Measurements from ENCODE around the gene BEGAIN.

Gene BEGAIN

DNA sequence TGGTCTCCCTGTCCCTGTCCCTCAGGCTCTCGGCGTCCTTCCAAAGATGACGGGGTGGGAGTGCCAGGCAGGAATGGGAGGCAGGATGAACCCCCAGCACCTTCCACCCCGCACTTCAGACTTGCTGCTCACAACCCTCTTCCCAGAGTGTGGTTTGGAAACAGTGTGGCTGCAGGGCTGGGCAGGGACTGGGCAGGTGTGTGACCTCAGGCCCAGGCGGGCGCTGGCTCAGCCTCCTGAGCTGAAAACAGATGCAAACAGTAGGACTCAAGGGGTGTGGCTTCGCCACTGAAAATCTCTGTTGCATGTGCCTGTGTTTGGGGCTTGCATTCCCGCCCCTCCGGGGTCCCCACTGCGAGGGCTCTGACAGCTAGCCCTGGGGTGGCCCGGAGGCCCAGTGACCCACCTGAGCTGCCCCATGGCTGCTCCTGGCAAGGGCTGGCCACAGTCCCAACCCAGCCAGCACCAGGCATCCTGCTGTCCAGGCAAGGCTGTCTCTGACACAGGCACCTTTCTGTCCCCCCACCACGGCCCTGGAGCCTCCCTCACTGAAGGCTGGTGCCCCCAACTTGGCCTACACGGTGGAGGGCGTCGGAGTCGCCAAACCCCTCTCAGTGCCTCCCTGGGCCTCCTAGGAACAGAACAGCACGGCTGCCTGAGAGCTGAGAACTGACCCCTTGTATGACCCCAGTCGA lies 46.1 kb downstream of the BEGAIN start:
- no peaks in the 10 kb centered on the region for H3K36me3 ChIP-seq (ENCODE audit: insufficient read depth, low read depth, low read length)
- H3K9ac ChIP-seq (ENCODE audit: low read depth, low read length): no peak overlapping the region
- peaks cover 5% of the 10 kb centered on the region; the same call in 1 of the 2 replicates for H3K27me3 ChIP-seq (ENCODE audit: insufficient read depth, low read length)
- H3K4me1 ChIP-seq (ENCODE audit: insufficient read depth, low read length): peaks cover 10% of the 10 kb centered on the region; the same call in 1 of the 2 replicates
- H3K27ac ChIP-seq (ENCODE audit: low read length): no peak overlapping the region
- H3K9me3 ChIP-seq (ENCODE audit: insufficient read depth, low read depth, low read length): no peaks in the 10 kb centered on the region
- no peak overlapping the region for H3K4me3 ChIP-seq (ENCODE audit: low read length)

DNA sequence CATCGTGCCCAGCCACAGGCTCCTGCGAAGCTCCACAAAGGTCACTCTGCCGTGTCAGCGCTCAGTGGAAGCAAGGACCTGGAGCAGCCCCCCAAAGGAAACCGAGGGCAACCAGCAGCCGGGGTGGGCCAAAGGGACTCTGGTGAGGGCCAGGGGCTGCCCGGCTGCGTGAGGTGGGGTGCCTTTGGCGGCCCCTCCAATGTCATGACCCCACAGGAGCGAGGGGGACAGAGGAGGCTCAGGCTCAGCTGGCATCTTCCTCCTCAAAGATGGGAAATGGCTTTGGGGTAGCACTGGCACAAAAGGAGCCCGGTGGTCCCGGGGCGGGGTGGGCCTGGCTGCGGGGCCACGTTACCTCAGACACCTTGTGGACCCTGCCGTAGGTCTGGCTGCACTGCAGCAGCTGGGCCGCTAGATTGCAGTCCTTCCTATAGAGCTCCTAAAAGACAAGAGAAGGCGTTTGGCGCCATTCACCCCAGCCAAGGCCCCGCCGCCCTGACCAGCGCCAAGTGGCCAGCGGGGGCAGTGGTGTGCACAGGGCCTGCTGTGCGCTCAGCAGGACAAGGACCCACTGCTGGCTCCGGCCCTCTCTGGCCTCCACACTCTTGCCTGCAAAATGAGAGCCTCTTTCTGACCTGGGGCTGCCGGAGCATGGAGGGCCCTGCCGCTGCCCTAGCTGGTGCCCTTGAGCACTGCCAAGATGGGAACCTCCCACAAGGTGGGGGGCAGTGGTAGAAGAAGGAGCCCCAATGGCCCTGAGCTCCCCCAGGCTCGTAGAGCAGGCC lies 46.9 kb downstream of the BEGAIN start:
- peaks cover 3% of the 10 kb centered on the region; the same call in 1 of the 2 replicates for H3K4me1 ChIP-seq (ENCODE audit: insufficient read depth, low read length)
- no peaks in the 10 kb centered on the region for H3K27me3 ChIP-seq (ENCODE audit: insufficient read depth, low read length)
- H3K4me3 ChIP-seq (ENCODE audit: low read length): no peak overlapping the region
- no peaks in the 10 kb centered on the region for H3K36me3 ChIP-seq (ENCODE audit: insufficient read depth, low read depth, low read length)
- no peak overlapping the region for H3K27ac ChIP-seq (ENCODE audit: low read length)
- H3K9ac ChIP-seq (ENCODE audit: low read depth, low read length): no peak overlapping the region
- H3K9me3 ChIP-seq (ENCODE audit: insufficient read depth, low read depth, low read length): no peaks in the 10 kb centered on the region

DNA sequence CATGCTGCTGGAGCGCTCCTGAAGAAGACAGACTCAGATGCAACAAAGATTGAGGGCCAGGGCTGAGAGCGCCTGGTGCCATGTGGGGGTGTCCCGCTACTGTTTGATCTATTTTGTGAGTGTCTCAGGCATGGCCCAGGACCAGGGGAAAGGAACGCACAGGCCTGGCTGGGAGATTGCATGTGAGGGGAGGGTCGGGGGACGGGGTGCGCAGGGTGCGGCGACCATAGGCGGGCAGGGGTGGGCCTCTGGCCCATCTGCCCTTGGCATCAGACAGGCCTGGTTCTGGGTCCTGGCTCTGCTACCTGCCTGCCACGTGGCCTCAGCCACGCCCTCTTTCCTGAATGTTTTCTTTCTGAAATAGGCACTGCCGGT lies 47.5 kb downstream of the BEGAIN start:
- no peaks in the 10 kb centered on the region for H3K9me3 ChIP-seq (ENCODE audit: insufficient read depth, low read depth, low read length)
- H3K27ac ChIP-seq (ENCODE audit: low read length): no peak overlapping the region
- H3K4me1 ChIP-seq (ENCODE audit: insufficient read depth, low read length): no peaks in the 10 kb centered on the region
- H3K36me3 ChIP-seq (ENCODE audit: insufficient read depth, low read depth, low read length): no peaks in the 10 kb centered on the region
- H3K9ac ChIP-seq (ENCODE audit: low read depth, low read length): no peak overlapping the region
- H3K27me3 ChIP-seq (ENCODE audit: insufficient read depth, low read length): no peaks in the 10 kb centered on the region
- H3K4me3 ChIP-seq (ENCODE audit: low read length): no peak overlapping the region

DNA sequence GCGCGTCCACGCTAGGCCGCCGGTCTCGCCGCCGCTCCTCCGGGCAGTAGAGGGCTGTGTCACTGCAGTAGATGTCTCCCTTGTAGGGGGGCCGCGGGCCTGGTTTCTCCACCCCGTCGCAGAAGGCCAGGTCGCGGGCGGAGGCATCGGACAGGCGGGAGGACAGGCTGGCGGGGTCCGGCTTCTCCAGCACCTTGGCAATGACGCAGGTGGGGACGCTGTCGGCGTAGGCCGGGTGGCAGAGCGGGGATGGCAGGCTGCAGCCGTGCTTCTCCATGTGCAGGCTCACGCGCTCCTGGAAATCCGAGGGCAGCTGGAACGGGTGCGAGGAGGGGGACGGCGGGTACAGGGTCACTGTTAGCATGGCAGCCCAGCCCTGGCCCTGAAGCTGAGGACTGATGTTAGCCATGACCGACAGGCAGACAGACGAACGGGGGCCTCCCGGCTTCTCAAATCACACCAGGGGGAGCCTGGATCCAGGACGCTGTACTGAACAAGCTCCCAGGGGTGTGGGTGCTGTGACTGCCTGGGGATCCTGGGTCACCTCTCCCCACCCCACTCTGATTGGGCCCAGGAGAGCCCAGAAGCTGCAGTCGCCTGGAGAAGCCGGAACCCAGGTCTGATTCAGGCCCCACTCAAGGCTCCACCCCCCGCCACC lies 48.1 kb downstream of the BEGAIN start:
- H3K4me3 ChIP-seq (ENCODE audit: low read length): no peak overlapping the region
- H3K4me1 ChIP-seq (ENCODE audit: insufficient read depth, low read length): no peaks in the 10 kb centered on the region
- no peaks in the 10 kb centered on the region for H3K36me3 ChIP-seq (ENCODE audit: insufficient read depth, low read depth, low read length)
- no peak overlapping the region for H3K9ac ChIP-seq (ENCODE audit: low read depth, low read length)
- H3K27ac ChIP-seq (ENCODE audit: low read length): no peak overlapping the region
- H3K9me3 ChIP-seq (ENCODE audit: insufficient read depth, low read depth, low read length): no peaks in the 10 kb centered on the region
- H3K27me3 ChIP-seq (ENCODE audit: insufficient read depth, low read length): no peaks in the 10 kb centered on the region

DNA sequence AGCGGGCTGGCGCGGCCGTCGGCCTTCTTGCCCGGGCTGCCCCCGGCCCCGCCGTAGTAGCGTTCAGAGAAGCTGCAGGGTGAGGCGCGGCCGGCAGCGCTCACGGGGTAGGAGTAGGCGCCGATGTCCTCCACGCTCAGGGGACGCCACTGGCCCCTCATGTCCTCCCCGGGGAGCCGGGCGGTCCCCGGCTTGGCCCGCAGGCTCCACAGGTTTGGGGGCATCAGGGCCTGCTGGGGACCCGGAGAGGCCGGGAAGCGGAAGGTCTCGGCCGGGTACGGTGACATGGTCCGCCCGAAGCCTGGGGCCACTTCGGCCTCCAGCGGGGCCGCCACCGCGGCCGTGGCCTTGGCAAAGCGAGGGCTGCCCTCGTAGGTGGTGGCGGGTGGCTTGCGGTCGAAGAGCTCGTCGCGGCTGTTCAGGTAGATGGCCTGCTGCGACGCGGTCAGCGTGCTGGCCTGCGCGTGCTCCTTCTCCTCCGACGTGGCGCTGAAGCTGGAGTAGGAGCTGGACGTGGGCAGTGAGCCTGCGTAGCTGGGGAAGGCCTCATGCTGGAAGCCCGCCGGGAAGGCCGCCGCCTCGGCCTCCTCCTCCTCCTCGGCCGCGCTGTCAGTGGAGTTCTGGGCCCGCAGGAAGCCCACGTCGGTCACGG lies 48.7 kb downstream of the BEGAIN start:
- Histone ChIP-seq H3K9me3 (ENCODE audit: insufficient read depth, low read depth, low read length) (no peaks in the 10 kb centered on the region), H3K36me3 (ENCODE audit: insufficient read depth, low read depth, low read length) (no peaks in the 10 kb centered on the region), H3K27me3 (ENCODE audit: insufficient read depth, low read length) (no peaks in the 10 kb centered on the region), H3K9ac (ENCODE audit: low read depth, low read length) (no peak overlapping the region), H3K27ac (ENCODE audit: low read length) (no peak overlapping the region), H3K4me1 (ENCODE audit: insufficient read depth, low read length) (no peaks in the 10 kb centered on the region), H3K4me3 (ENCODE audit: low read length) (no peak overlapping the region)

DNA sequence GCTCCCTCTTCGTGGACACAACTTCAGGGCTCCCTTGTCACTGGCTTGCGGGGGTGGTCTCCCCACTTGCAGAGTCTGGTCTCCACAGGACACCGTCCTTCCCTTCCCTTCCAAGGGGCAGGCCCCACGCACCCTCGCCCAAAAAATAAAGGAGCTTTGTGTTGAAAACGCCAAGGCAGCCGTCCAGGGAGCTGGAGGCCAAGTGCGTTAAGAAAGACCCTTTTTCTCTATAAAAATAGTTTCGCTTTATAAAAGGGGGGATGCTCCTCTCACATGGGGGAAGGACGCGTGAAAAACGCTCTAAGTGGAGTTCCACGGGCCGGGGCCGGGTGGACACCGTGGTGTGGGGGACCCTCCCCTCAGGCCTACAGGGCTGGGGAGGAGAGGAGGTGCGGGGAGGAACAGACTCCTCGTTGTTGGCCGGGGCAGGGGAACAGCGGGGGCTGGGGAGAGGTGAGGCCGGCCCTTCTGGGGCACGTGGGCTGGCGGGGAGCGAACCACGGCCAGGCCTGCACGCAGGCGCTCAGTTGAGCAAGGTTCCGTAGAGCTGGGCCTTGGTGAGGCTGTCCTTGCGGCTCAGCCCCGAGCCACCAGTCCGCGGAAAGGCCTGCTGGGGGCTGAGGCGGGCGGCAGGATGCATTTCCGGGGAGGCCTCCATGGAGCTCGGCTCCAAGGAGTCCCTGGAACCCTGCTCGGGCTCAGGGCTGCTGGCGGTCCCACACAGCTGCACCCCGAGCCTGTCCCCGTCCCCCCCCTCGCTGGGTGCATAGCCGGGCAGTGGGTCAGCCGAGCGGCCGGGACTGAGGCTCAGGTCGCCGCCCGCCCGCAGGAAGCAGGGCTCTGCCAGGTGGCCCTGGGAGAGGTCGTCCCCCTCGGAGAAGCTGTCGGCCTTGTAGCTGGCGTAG lies 49.5 kb downstream of the BEGAIN start:
- Histone ChIP-seq H3K4me3 (ENCODE audit: low read length) (no peak overlapping the region), H3K4me1 (ENCODE audit: insufficient read depth, low read length) (no peaks in the 10 kb centered on the region), H3K27me3 (ENCODE audit: insufficient read depth, low read length) (no peaks in the 10 kb centered on the region), H3K36me3 (ENCODE audit: insufficient read depth, low read depth, low read length) (no peaks in the 10 kb centered on the region), H3K27ac (ENCODE audit: low read length) (no peak overlapping the region), H3K9ac (ENCODE audit: low read depth, low read length) (no peak overlapping the region), H3K9me3 (ENCODE audit: insufficient read depth, low read depth, low read length) (no peaks in the 10 kb centered on the region)

DNA sequence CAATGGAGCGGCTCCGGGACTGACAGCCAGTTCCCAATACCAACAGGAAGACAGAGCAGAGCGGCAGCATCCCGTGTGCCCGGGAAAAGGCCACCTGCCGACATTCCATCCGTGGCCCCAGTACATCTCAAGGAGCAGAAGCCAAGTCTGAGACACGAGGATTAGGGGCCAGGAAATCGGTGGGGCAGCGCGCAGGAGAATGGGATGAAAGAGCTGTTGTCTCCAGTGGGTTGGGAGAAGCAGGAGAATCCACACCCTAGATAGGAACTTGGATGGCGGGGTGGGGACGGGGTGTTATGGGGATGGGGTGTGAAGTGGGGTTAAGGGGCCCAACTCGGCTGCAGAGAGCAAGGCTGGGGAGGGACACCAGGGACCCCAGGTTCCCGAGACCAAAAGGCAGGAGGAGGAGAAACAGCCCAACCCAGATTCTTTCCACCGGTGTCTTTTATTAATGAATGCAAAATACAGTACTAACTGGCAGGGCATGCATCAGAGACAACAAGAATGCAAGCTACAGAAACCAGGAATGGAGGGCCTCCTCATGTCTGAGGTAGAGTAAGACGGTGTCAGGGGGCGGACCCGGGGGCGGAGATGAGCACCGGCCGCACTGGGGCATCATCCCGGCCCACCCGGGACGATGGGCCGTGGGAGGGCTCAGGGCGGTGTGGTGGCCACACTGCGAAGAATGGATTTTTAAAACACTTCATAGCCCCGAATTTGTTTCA lies 50.3 kb downstream of the BEGAIN start:
- Histone ChIP-seq H3K27me3 (ENCODE audit: insufficient read depth, low read length) (no peaks in the 10 kb centered on the region), H3K4me3 (ENCODE audit: low read length) (no peak overlapping the region), H3K36me3 (ENCODE audit: insufficient read depth, low read depth, low read length) (no peaks in the 10 kb centered on the region), H3K9ac (ENCODE audit: low read depth, low read length) (no peak overlapping the region), H3K27ac (ENCODE audit: low read length) (no peak overlapping the region), H3K9me3 (ENCODE audit: insufficient read depth, low read depth, low read length) (no peaks in the 10 kb centered on the region), H3K4me1 (ENCODE audit: insufficient read depth, low read length) (no peaks in the 10 kb centered on the region)

DNA sequence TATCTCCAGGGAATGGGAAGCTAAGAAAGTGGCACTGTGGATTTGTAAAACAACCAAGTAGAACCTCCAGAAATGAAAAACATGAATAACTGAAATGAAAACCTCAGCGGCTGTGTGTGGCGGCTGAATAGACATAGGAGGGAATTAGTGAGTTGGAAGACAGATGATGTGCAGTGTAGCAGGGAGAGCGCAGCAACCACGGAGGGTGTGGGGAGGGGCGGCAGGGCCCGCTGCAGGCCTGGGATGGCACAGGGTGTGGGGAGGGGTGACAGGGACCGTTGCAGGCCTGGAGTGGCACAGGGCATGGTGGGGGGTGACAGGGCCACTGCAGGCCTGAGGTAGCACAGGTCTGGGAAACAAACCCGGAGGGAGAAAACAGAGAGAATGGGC lies 51.1 kb downstream of the BEGAIN start:
- Histone ChIP-seq H3K9me3 (ENCODE audit: insufficient read depth, low read depth, low read length) (no peaks in the 10 kb centered on the region), H3K27me3 (ENCODE audit: insufficient read depth, low read length) (no peaks in the 10 kb centered on the region), H3K4me1 (ENCODE audit: insufficient read depth, low read length) (no peaks in the 10 kb centered on the region), H3K36me3 (ENCODE audit: insufficient read depth, low read depth, low read length) (no peaks in the 10 kb centered on the region), H3K27ac (ENCODE audit: low read length) (no peak overlapping the region), H3K9ac (ENCODE audit: low read depth, low read length) (no peak overlapping the region), H3K4me3 (ENCODE audit: low read length) (no peak overlapping the region)

DNA sequence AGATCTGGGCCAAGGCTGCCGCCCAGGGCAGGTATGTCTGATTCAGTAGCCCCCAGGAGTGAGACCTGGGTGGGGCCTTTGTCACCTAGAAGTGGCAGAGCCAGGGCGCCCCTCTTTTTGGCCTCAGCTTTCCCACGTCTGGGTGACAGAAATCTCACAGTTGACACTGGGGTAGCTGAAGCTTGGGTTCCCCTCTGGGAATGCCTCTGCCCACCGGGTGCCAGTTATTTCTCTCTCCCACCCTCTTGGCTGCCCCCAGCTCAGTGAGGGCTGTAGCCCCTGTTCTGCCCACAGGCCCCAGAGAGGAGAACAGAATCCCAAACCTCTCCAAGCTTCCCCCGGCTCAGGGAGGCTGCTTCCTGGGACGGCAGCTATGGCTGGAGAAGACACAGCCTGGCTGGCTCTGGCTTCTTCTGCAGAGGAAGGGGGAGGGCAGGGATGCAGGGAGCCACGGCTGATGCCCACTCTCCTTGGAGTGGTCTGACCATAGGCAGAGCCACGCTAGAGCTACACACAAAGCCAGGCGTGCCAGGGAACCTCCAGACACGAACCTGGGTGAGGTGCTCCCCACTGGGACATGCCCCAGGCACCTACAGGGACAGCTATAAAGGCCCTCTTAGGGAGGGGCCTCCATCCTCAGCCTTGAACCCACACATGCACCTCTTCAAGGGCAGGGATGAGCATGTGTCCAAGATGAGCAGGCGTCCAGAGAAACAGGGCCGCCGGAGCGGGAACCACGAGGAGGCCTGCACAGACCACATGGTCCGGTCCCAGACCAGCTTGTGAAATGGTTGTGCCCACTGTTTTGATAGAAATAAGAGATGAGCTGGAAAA lies 51.7 kb downstream of the BEGAIN start:
- Histone ChIP-seq H3K4me1 (ENCODE audit: insufficient read depth, low read length) (no peaks in the 10 kb centered on the region), H3K36me3 (ENCODE audit: insufficient read depth, low read depth, low read length) (no peaks in the 10 kb centered on the region), H3K9me3 (ENCODE audit: insufficient read depth, low read depth, low read length) (no peaks in the 10 kb centered on the region), H3K27me3 (ENCODE audit: insufficient read depth, low read length) (no peaks in the 10 kb centered on the region), H3K27ac (ENCODE audit: low read length) (no peak overlapping the region), H3K9ac (ENCODE audit: low read depth, low read length) (no peak overlapping the region), H3K4me3 (ENCODE audit: low read length) (no peak overlapping the region)

Data from iPS-20b (cell line).